ENCODE data around the gene SAE1. TPM values are rescaled to one million over a fixed set of nuclear protein-coding genes. Genes with fewer than 3 reads are reported as not detected.

SAE1 gene
- total and polyA plus RNA-seq, 2 experiments from 2014 or later, result 115 to 236 TPM

DNA sequence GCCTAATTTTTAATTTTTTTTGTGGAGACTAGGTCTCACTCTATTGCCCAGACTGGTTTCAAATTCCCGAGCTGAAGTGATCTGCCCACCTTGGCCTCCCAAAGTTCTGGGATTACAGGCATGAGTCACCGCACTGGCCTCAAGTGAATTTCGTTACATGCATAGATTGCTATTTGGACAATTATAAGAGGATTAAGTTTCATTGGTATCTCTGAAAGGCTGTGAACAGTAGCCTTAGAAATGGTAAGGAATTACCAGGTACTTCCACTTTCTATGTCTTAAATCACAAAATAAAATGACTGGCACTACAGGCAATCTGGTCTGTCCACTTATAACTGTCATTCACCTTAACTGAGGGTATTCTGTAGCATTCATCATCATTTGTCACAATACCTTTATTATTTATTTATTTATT is 122.8 kb downstream of the SAE1 start (continued):
- TF ChIP-seq REST (IDR thresholded peaks at IDR 0.05; ENCODE audit: unreplicated experiment) (no peak), EZH2phosphoT487 (IDR thresholded peaks at IDR 0.05; ENCODE audit: unreplicated experiment) (no peak), STAT1 (IDR thresholded peaks at IDR 0.05; ENCODE audit: unreplicated experiment) (no peak), JUNB (IDR thresholded peaks at IDR 0.05; ENCODE audit: unreplicated experiment) (no peak), EZH2 (IDR thresholded peaks at IDR 0.05; ENCODE audit: low read depth, unreplicated experiment) (no peak), ZNF114 (CRISPR knock-in tag; IDR thresholded peaks at IDR 0.05) (no peak), ETS1 (IDR thresholded peaks at IDR 0.05) (no peak), ZNF331 (CRISPR knock-in tag; IDR thresholded peaks at IDR 0.05; ENCODE audit: low read depth) (no peak), POLR2AphosphoS5 (IDR thresholded peaks at IDR 0.05; ENCODE audit: low read depth) (no peak), NANOG (IDR thresholded peaks at IDR 0.05; ENCODE audit: borderline replicate concordance) (no peak)

DNA sequence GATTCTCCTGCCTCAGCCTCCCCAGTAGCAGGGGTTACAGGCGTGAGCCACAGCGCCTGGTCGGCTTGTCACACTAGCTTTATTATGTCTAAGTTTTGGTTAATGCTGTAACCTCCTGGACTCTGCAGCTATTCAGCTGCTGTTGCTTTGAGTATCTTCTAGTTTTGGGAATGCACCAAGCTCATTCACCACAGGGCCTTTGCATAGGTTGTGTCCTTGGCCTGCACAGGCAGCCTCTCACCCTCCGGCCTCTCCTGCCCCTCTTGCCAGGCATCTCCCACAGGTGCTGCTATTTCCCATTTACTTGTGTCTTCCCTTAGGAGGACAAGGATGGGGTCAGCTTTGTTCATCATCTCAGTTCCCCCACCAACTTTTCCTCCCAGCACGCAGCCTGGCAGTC is 123.3 kb downstream of the SAE1 start:
- Histone ChIP-seq H2AFZ (no peak overlapping the region), H3K4me2 (no peak overlapping the region), H3K79me2 (replicated peaks; ENCODE audit: insufficient read depth) (peaks cover 13% of the 10 kb centered on the region), H3K27ac (ENCODE audit: low read depth) (no peak overlapping the region), H3F3A (replicated peaks; ENCODE audit: low read depth) (peaks cover 17% of the 10 kb centered on the region; the same call in 1 of the 2 replicates), H3K36me3 (ENCODE audit: insufficient read depth) (peaks cover 4% of the 10 kb centered on the region; the same call in 1 of the 2 replicates), H3K27me3 (ENCODE audit: insufficient read depth) (no peaks in the 10 kb centered on the region), H3K4me3 (no peak overlapping the region), H3K4me1 (ENCODE audit: insufficient read depth) (peaks cover 10% of the 10 kb centered on the region; the same call in 1 of the 2 replicates), H3K9me2 (ENCODE audit: insufficient read depth) (no peaks in the 10 kb centered on the region), H4K20me1 (replicated peaks; ENCODE audit: insufficient read depth) (no peaks in the 10 kb centered on the region; the same call in 1 of the 2 replicates)
- Mint-ChIP-seq H3K27ac (no peak overlapping the region), H3K9me3 (no peaks in the 10 kb centered on the region; the same call in 1 of the 3 replicates), H3K36me3 (ENCODE audit: low read depth) (peaks cover 13% of the 10 kb centered on the region), H3K4me3 (no peak overlapping the region), H3K27me3 (ENCODE audit: insufficient read depth, low read depth, poor library complexity) (peaks cover 15% of the 10 kb centered on the region), H3K4me1 (peaks cover 22% of the 10 kb centered on the region)
- ATAC-seq (no peak), DNase-seq (ENCODE audit: low spot score) (no peak)
- TF ChIP-seq REST (IDR thresholded peaks at IDR 0.05; ENCODE audit: unreplicated experiment), result no peak
- TF ChIP-seq CTCF (conservative IDR thresholded peaks at IDR 0.05; ENCODE audit: low read depth in 2 of 2), result no peak
- TF ChIP-seq ETS1 (IDR thresholded peaks at IDR 0.05), result no peak
- TF ChIP-seq CREB1 (CRISPR knock-in tag; IDR thresholded peaks at IDR 0.05; ENCODE audit: low read depth), result no peak
- TF ChIP-seq ZNF331 (CRISPR knock-in tag; IDR thresholded peaks at IDR 0.05; ENCODE audit: low read depth), result no peak
- TF ChIP-seq STAT1 (IDR thresholded peaks at IDR 0.05; ENCODE audit: unreplicated experiment), result no peak
- no peak for TF ChIP-seq JUNB (IDR thresholded peaks at IDR 0.05; ENCODE audit: unreplicated experiment)
- TF ChIP-seq POLR2AphosphoS5 (IDR thresholded peaks at IDR 0.05; ENCODE audit: low read depth), result no peak
- TF ChIP-seq NANOG (IDR thresholded peaks at IDR 0.05; ENCODE audit: borderline replicate concordance), result no peak
- TF ChIP-seq EZH2 (IDR thresholded peaks at IDR 0.05; ENCODE audit: low read depth, unreplicated experiment), result no peak
- TF ChIP-seq EZH2phosphoT487 (IDR thresholded peaks at IDR 0.05; ENCODE audit: unreplicated experiment), result no peak
- no peak for TF ChIP-seq ZNF114 (CRISPR knock-in tag; IDR thresholded peaks at IDR 0.05)

Data from GM23338 (cell line).